ENCODE results near the gene ETV1.
A peak's percentile ranks its signal among the peaks of the same experiment; 100 is the strongest.

Gene ETV1

DNA sequence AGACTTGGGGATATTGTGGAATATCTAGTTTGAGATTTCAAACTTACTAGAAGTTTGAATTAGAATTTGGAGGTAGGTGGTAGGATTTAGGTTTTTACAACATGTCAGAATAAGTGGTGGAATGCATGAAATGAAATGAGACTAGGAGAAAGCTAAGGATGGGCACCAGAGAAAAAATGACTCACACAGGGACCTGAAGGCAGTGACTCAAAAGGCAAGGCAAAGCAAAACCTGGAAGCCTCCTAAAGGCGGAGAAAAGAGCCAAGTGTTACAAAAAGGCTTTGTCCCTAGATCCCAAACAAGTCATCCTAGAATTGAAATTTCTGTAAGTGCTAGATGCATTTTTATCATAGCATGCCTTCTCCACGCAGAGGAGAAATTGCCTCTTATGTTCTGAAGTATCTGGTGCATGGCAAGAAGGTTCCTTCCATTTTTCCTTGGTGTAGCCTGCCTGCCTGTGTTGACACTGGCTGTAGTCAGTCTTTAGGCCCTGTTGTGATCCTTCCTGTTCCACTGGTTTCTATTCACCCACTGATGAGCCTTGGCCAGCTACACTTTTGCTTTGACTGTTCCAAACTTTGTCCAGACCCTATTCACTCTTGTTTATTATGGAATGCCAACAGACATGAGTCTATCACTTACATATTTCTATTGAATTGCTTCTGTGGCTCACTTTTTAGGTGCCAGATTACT is 109.3 kb downstream of the ETV1 start:
- no peak for DNase-seq (ENCODE audit: low spot score)

DNA sequence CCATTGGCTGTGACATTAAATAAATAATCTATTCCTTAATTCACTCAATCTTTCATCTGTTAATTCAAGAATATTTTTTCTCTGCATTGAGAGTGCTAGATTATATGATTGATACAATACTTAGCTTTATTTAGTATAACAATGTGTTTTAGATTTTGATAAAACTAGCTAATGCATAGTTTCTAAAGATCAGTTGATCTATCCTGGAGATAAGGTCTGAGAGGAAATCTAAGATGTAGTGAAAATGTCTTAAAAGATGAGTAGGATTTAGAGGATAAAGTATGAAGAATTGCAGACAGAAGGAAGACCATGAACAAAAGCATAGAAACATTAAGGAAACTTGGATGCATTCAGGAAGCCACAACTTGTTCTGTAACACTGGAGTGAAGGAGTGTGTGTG is 110.3 kb downstream of the ETV1 start:
- no peak for DNase-seq (ENCODE audit: low spot score)

DNA sequence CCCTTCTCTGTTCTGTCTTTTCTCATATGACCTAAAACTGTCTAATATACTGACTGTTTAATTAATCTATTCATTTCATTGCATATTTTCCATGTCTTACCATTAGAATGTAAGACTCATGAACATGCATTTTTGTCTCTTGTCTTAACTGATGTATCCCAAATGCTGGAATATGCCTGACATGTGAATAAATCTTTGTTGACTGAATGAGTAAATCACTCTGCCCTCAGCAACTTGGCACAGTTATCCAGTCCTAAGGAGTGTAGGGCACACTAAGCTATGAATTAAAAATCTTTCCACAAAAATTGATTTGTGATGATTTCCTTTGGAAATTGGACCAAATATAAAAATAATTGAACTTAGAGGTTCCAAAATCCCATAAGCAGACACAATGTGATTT is 111.3 kb downstream of the ETV1 start:
- no peak for DNase-seq (ENCODE audit: low spot score)

DNA sequence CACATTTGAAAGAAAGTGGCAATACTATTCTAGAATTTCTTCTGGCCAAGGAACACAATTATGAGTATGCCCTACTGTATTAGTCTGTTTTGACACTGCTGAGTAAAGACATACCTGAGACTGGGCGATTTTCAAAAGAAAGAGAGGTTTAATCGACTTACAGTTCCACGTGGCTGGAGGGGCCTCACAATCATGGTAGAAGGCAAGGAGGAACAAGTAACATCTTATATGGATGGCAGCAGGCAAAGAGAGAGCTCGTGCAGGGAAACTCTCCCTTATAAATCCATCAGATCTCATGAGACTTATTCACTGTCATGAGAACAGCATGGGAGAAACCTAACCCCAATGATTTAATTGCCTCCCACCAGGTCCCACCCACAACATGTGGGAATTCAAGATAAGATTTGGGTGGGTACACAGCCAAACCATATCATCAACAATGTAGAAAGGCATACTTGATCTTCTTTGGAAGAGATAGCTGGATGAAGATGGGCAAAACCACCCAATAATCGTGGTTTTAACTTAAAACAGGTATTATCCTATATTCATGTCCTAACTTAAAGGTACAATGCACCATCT is 113.9 kb downstream of the ETV1 start:
- DNase-seq (ENCODE audit: low spot score) = no peak

DNA sequence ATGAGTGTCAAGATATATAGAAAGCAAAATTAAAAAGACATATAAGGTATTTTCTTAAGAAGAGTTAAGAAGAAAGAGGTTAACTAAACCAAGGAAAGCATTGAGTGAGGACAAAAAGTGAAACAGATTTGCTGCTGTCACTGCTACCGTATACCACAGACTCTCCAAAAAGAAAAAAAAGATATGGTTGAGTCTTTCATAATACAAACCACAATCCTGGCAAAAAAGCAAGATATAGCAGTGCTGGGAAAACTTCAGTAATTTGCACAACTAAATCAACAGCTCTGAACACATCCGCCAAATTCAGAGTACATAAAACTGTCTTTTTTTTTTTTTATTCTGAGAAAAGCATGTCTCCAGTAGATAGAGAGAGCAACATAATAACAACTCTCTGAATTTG is 114.7 kb downstream of the ETV1 start:
- no peak for DNase-seq (ENCODE audit: low spot score)

DNA sequence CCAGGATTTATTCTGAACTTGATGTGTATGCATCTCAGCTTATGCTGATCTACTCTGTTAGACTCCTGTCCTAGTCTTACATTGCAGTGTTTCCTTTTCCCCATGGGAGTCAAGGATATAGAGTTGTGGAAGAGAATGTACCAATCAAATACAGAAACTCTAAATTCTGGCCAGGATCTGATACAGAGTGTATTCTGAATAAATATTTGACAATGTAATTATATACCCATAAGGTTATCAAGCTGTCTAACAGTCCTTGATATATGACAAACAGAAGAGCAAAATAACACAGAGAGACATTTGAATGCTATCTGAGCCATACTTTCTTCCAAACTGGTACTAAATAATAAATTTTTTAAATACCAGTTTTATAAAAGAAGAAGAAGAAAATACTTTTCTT is 116.8 kb downstream of the ETV1 start:
- DNase-seq (ENCODE audit: low spot score) = no peak

DNA sequence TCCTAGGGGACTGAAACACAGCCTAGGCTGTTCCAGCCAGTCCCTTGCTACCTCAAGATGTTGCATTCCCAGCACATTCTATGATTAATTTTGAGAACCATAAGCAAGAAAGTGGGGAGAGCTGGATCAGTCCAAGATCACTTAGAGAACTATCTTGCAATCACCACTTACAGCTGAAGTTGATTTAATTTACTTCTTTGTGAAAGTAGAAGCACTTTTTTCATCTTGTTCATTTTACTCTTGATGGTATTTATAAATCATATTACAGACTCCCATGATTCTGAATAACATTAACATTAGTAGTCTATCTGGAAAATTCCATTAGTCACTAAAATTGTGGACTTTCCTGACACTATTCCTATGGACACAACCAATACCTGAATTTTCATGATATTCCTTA is 118.5 kb downstream of the ETV1 start:
- DNase-seq (ENCODE audit: low spot score) = no peak

DNA sequence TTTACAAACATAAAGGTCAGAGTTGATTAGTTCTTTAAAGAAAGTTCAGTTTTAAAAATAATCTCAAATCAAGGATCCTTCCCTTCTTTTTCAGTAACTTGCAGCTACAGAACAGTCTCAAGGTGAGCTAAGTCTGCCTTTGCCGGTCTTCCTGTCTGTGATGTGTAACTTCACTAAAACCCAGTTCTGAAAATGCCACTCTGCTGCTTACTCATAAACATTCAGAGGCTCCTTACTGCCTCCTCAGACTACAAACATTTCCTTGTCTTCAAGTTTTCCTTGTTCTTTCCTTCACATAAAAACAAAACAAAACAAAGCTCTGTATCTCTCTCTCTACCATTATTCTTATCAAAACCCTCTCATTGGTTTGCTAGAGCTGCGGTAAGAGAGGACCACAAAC is 128.7 kb downstream of the ETV1 start:
- DNase-seq (ENCODE audit: low spot score) = no peak

DNA sequence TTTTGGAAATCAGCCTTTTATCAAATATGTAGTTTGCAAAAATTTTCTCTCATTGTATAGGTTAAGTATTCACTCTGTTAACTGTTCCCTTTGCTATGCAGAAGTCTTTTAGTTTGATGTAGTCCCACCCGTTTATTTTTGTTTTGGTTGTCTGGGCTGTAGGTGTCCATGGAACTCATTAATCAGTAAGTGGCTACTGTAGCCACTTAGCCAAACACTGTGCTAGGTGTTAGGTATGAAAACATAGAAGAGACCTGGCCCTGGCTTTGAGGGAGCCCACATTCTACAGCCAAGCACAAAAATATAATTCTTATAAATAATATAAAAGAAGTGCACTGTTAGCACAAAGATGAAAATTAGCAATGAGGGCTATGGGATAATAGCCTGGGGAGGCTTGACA is 133.5 kb downstream of the ETV1 start:
- DNase-seq (ENCODE audit: low spot score) = no peak

DNA sequence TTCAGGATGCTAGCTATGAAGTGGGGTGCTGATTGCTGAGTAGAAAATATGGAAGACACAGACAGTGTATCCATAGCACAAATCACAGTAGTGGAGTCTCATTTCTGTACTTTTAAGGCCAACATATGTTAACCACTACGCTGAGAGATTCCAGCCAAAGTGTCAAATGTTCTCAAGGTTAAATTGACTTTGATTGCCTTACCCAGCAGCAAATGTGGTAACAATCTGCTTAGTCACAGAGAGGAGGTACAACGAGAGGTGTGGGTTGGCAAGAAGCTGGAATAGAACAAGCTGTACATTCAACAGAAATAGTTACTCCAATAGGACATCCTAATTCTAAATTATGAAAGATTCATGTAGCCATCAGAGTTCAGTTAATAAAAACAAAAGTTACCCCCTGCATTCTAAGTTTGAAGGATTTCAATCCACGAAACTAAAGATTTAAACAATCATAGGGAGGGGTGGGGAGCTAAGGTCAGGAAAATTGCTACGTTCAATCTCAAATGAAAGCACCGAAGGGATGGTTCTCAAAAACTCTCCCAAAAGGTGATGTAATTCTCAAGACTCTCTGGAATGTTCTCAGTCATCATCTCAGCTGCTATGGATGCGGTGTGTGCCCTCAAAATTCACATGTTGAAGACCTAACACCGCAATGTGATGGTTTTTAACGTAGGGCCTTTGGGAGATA is 137.0 kb downstream of the ETV1 start:
- no peak for DNase-seq (ENCODE audit: low spot score)

DNA sequence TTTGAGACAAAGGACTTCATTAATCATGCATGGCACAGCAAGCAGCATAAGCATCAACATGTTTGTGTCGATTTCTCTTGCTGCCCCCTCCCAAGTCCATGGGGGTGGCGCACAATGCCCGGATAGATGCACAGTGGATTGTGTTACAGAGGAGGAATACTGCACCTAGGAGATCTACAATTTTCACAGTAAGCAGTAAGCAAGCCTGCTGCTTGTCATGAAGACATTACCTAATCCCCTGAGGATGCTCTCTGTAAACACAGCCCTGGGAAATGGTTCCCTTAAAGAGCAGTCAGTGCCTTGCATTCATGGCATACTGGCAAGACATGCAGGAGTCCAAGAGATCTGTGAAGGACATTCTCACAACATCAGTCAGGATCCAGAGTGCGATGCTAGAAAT is 137.7 kb downstream of the ETV1 start:
- DNase-seq (ENCODE audit: low spot score) = no peak

DNA sequence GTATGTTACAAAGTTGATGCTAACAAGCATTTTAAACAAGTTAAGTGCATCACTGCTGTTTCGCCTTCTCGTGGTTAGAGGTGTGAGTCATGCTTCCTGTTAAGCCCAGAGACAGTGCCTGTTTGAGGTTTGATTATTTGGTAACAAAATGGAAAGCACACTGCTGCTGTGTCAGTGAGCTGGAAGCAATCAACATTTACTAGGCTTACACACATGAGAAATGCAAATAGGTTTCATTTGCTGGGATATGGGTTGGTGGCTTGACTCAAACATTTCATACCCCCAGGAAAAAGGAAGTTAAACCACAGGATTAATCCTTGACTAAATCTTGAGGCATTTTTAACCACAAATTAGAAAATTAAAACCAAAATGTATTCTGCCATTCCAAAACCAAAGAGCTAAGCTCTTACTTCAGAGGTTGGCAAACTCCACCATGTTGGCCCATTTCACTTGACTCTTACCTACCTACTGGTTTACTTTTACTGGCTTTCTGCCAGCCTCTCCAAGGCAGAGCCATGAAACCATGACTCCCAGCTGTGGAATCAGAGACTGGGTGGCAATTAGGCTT is 139.2 kb downstream of the ETV1 start:
- DNase-seq (ENCODE audit: low spot score) = peak; percentile 28

DNA sequence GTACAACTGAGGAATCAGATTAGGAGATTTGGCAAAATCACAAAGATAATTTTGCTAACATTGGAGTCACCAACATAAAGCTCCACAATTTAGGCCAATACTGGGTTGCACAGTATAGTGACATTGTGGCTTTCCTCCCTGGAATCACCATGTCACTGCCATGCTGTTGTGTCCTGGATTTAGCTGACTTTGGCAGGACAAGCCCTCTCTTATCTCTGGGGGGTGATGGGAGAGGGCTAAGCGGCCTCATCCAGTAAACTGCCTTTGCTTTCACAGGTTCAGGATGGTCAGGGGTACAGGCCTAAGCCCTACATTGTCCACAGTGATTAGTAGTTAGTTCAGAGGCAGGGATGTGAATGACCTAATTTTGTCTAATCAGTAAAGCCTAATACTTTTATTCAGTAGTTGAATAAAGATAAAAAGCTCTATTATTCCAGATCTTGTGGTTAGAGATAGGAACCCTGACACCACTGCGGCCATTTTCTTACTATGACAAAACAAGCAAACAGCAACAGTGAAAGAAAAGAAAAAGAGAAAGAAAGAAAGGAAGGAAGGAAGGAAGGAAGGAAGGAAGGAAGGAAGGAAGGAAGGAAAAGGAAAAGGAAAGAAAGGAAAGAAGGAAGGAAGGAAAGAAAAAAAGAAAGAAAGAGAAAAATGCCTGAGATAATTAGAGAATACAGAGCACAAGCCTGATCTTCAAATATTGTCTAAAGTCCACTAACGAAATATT is 140.1 kb downstream of the ETV1 start:
- DNase-seq (ENCODE audit: low spot score) = no peak

DNA sequence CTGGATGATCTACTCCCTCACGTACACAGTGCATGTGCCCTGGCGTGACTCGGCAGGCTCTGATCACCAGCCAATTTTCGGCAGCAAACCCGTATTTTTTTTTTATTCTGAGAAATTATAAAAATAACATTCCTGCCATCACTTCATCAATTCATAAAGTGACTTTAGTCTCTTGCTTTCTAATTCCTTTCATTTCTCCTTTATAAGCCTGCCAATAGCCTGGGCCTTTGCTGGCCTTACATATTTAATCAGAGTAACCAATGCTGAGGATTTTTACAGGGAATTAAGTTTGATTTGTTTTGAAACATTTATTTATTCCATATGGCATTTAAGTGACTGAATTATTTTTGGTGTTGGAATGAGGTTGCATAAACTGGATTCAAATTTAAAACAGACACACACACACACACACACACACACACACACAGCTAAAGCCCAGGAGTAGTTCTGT is 140.8 kb downstream of the ETV1 start:
- no peak for DNase-seq (ENCODE audit: low spot score)

DNA sequence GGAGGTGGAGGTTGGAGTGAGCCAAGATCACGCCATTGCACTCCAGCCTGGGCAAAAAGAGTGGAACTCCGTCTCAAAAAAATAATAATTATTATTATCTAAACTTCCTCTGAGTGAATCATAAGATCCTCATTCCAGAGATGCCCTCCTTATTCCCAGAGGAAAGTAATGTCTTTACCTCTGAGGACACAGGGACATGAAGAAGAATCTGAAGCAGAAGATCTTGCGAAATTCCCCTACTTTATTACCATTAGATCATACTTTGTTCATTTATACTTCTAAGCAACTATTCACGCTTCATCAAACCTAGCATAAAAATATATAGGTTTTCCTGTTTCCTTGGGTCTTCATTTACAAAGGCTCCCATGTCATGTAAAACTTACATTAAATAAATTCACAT is 143.1 kb downstream of the ETV1 start:
- no peak for DNase-seq (ENCODE audit: low spot score)

DNA sequence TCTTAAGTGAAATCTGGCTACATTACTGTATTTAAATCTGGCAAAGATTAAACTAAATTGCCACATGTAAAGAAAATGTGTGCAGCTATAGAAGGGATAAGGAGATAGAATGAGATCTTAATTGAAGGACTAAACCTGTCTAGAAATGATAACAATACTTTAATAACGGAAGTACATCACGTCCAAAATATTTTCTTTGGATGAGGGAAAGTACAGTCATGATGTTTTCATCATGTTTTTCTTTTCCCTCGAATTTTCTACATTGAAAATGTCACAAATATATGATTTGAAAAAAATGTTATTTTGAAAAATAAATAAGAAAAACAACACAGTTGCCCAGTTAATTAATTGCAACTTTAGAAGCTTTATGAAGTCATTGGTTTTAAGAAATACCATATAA is 143.9 kb downstream of the ETV1 start:
- DNase-seq (ENCODE audit: low spot score) = no peak

DNA sequence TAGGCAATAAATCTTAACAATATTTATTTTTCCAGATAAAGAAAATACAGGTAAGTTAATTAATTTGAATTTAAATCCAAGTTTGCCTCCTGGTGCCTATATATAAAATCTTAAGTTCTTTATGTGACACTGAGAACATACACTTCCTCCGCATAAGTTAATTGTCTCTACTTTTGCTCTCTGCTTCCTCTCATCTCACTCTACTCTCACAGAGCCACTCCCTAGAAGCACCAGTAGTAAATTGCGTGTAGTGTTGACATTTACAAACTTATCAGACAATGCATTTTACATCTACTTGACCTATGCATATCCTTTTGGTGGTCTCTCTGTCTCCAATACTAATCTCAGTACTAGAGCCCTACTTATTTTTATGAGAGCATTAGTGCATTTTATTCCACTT is 144.5 kb downstream of the ETV1 start:
- DNase-seq (ENCODE audit: low spot score) = no peak

DNA sequence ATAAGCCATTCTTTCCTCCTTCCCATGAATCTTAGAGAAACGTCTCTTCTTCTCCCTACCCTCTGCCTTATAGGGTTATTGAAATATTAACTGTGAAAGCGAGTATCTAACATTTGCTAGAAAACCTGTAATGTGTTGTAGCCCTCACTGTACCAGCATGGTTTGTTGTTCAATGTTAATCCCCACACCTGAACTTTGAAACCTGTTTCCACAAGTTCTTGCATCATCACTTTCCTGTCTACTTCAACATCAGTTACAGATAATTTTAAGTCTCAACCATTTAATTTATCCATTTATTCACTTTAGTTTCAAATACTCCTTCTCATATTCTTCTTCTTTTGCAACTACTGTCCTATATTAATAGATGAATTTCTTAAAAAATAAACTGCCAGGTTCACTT is 148.2 kb downstream of the ETV1 start:
- DNase-seq (ENCODE audit: low spot score) = peak; percentile 33
